HepG2 (cell line): ENCODE results near the gene PSMB11. TPM values are rescaled to one million over a fixed set of nuclear protein-coding genes. Genes with fewer than 3 reads are reported as not detected.

Source experiments
- HIVEP1 ChIP-seq: sonication (generic); formaldehyde crosslinking; IDR thresholded peaks from 2 replicates; pipeline ENCODE4 v1.4.0; 2020; ENCODE audit warnings: mild to moderate bottlenecking, missing genetic modification reagents
- KDM4B ChIP-seq: sonication (generic); formaldehyde crosslinking; IDR thresholded peaks from 2 replicates; pipeline ENCODE4 v1.4.0; 2020; ENCODE audit warnings: missing genetic modification reagents
- MEIS2 ChIP-seq: sonication (generic); formaldehyde crosslinking; IDR thresholded peaks from 2 replicates; pipeline ENCODE4 v1.9.0; 2021; ENCODE audit warnings: mild to moderate bottlenecking, missing genetic modification reagents
- SP4 ChIP-seq: sonication (generic); formaldehyde crosslinking; IDR thresholded peaks from 2 replicates; pipeline ENCODE4 v1.8.1; 2023; ENCODE audit warnings: mild to moderate bottlenecking, missing genetic modification reagents
- ZBTB39 ChIP-seq: sonication (generic); formaldehyde crosslinking; IDR thresholded peaks from 2 replicates; pipeline ENCODE4 v1.5.0; 2020; ENCODE audit warnings: missing genetic modification reagents
- ZNF318 ChIP-seq: sonication (generic); formaldehyde crosslinking; IDR thresholded peaks from 2 replicates; pipeline ENCODE4 v1.4.0; 2020; ENCODE audit warnings: mild to moderate bottlenecking, missing genetic modification reagents
- ZNF432 ChIP-seq: sonication (generic); formaldehyde crosslinking; IDR thresholded peaks from 2 replicates; pipeline ENCODE4 v1.5.0; 2020; ENCODE audit warnings: missing genetic modification reagents, mild to moderate bottlenecking, borderline replicate concordance
- ZNF740 ChIP-seq: sonication (generic); formaldehyde crosslinking; IDR thresholded peaks from 2 replicates; pipeline ENCODE4 v1.4.0; 2020; ENCODE audit warnings: missing genetic modification reagents
- polyA plus RNA-seq, 8 experiments: library from polyadenylated mRNA; depleted of rRNA in 3 of 8; stranded (reverse) in 7 of 8; unstranded in 1 of 8; fragments of >200 nt; fragmentation: Illumina TruSeq in 4 of 8; extraction: Trizol in 4 of 8; gene quantifications; 2 replicates each; pipeline versions ENCODE4 v1.2.1 to v1.2.3, GENCODE V29; 2011 to 2016; ENCODE audit warnings: low read depth in 4 of 8, missing spikeins in 1 of 8, mixed read lengths in 1 of 8; ENCODE audit not compliant: insufficient read depth in 1 of 8
- total RNA-seq, 5 experiments: library from RNA; depleted of rRNA; stranded (reverse); fragments of >200 nt; fragmentation: Illumina TruSeq; extraction: Trizol; gene quantifications; 2 replicates each; pipeline ENCODE4 v1.2.3, GENCODE V29; 2016; ENCODE audit warnings: low read depth in 1 of 5
- TF ChIP-seq, protein P1 (sequence below): sonication (generic); formaldehyde crosslinking; IDR thresholded peaks from 2 replicates; pipeline ENCODE4 v1.9.0; 2021; ENCODE audit warnings: missing genetic modification reagents, borderline replicate concordance
- TF ChIP-seq, protein P2 (sequence below): sonication (generic); formaldehyde crosslinking; IDR thresholded peaks from 2 replicates; pipeline ENCODE4 v1.4.0; 2020; ENCODE audit warnings: mild to moderate bottlenecking, missing genetic modification reagents

PSMB11 gene
- total and polyA plus RNA-seq, 2 of the 13 experiments (the other 11 are each of a cell fraction or from before 2014, with no cell fraction given), result not detected

- TF ChIP-seq KDM4B (no peak), HIVEP1 (CRISPR knock-in tag) (no peak), ZNF432 (CRISPR knock-in tag) (no peak), ZBTB39 (CRISPR knock-in tag) (no peak), ZNF318 (CRISPR knock-in tag) (no peak), MEIS2 (no peak), SP4 (CRISPR knock-in tag) (no peak), ZNF740 (CRISPR knock-in tag) (0 out of 2 replicates have a peak, but pooled peaks have one; percentile 13)
- TF ChIP-seq, protein P1, sequence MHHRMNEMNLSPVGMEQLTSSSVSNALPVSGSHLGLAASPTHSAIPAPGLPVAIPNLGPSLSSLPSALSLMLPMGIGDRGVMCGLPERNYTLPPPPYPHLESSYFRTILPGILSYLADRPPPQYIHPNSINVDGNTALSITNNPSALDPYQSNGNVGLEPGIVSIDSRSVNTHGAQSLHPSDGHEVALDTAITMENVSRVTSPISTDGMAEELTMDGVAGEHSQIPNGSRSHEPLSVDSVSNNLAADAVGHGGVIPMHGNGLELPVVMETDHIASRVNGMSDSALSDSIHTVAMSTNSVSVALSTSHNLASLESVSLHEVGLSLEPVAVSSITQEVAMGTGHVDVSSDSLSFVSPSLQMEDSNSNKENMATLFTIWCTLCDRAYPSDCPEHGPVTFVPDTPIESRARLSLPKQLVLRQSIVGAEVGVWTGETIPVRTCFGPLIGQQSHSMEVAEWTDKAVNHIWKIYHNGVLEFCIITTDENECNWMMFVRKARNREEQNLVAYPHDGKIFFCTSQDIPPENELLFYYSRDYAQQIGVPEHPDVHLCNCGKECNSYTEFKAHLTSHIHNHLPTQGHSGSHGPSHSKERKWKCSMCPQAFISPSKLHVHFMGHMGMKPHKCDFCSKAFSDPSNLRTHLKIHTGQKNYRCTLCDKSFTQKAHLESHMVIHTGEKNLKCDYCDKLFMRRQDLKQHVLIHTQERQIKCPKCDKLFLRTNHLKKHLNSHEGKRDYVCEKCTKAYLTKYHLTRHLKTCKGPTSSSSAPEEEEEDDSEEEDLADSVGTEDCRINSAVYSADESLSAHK (CRISPR knock-in tag), result no peak
- TF ChIP-seq, protein P2, sequence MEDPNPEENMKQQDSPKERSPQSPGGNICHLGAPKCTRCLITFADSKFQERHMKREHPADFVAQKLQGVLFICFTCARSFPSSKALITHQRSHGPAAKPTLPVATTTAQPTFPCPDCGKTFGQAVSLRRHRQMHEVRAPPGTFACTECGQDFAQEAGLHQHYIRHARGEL (CRISPR knock-in tag), result no peak
Measured at GRCh38 chr14:23035303-23036144, 6.5 kb upstream of the PSMB11 start (continued).
